ENCODE data around the gene VAT1L.

DNA sequence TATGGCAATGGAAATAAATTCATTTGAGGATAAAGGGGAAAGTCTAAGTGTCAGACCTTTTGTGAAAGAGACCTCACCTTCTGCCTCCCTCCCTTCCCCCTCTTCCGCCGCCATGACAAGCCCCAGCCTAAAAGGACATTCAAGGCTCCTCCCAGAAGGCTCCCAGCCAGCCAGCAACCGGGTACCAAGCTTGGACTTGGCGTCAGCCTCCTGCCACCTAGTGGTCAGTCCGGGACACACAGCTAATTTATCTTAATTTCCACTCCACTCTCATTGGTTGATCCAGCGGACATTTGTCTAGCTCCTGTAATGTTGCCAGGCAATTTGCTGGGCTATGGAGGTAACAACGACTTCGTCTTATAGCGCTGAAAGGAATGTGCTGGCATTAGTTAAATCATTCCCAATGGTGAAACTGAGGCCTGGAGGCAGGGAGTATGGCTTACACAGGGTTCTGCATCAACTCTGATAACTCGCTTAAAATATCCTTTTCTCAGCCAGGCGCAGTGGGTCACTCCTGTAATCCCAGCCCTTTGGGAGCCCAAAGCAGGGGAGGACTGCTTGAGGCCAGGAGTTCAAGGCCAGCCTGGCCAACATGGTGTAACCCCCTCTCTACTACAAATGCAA lies 214.7 kb downstream of the VAT1L start:
- no peak for TF ChIP-seq POLR2A (IDR thresholded peaks at IDR 0.05; ENCODE audit: low read depth, low read length)
- no peak for TF ChIP-seq POLR2AphosphoS5 (IDR thresholded peaks at IDR 0.05; ENCODE audit: low read depth, low read length)

Data from GM12892 (cell line).